GM19240 (cell line): ENCODE results near the gene ITLN2.
"Not testable (repeated sequence)": the region's sequence is repeated elsewhere in the genome, so short reads cannot be mapped to it uniquely, and the experiment has no call there.

ENCODE experiments used
- DNase-seq: peaks from one replicate; pipeline ENCODE4 v3.0.0; 2011; ENCODE audit warnings: low spot score; ENCODE audit not compliant: insufficient read length

Gene ITLN2

DNA sequence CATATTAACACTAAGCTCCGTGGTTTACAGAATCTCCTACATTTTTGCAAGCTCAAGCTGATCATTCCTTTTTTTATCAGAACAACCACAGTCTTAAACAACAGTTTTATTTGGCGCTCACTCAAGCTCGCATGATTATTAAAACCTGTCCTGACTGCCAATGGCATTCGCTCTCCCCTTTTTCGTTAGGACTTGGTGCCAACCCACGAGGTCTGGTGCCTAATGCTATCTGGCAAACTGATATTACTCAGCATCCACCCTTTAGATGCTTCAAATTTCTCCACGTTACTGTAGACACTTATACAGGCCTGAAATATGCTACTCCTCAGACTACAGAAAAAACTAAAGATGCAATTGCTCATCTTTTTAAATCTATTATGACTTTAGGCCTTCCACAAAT, 46.6 kb downstream of the ITLN2 start:
- no peak for DNase-seq

DNA sequence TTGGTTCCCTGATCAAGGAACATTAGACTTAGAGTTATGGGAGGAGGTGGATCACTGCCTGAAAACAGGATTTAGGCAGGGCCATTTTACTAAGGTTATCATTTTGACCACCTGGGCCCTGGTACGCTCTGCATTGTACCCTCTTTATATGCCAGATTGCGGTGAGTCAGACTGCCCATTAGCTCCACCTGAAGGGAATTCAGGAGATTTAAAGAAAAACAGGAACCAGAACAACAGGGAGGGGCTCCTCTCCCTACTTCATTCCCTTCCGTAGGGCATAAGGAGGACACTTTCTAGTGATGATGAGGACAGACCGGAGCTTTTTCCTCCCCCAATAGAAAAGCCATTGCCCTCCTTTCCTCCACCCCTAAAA, 49.0 kb downstream of the ITLN2 start:
- DNase-seq: no peak

DNA sequence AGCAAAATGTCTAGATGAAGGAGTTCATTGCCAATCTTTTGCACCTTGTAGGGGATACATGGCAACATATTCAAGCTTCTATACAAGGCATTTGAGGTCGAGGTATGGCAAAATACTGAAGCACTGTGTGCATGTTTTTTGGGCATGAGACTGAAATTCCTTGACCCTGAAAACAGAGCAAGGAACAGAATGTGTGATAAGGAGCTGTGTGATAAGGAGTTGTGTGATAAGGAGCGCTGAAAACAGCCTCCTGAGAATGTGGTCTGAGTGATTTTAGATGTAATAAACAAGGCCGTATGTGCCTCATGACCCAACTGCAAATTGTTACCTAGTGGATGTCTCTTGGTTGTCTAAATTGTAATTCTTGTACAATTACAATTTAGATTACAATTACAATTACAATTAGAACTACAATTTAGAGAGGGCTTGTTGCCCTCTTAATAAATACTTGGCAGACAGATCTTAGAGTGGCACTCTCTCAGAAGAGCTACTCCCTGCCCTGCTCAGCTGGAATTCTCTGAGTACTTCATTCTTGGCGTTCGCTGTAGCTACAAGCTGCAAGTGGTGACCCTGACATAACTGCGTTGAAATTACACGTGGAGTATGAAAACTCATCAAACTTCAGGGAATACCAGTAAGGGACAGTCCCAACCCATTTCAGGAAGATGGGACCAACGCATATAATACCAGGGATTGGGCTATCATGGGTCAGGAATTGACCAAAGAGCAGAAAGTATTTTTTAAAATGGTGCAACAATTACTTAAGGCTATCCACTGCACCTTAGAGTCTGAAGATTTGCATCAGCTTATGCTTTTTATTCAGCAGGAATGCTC, 49.6 kb downstream of the ITLN2 start:
- DNase-seq: no peak

DNA sequence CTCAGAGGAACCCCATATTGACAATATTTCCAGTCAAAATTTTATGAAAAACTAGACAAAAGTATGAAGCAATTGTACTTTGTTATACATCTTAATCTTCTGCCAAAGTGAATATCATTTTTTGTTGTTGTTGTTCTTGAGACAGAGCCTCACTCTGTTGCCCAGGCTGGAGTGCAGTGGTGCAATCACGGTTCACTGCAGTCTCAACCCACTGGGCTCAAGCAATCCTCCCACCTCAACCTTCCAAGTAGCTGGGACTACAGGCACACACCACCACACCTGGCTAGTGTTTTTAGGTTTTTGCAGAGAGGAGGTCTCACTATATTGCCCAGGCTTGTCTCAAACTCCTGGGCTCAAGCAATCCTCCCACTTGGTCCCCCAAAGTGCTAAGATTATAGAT, 52.4 kb downstream of the ITLN2 start:
- not testable (repeated sequence) for DNase-seq

DNA sequence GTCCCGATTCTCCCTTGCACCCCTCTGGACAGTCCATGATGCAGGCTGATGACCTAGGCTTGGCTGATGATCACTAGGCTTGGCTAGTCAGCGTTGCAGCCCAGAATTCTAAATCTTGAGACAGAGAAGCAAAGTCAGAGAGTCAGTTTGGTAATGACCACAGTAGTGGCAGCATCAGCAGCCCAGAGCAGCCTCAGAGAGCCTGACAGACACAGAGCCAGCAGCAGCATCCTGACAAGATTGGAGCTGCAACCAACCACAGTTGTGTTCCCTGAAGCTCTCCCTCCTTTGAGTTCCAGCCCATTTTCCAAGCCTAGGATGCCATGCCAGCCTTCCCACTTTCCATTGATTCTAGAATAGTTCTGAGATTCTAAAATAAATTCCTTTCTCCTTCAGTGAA, 52.8 kb downstream of the ITLN2 start:
- no peak for DNase-seq

DNA sequence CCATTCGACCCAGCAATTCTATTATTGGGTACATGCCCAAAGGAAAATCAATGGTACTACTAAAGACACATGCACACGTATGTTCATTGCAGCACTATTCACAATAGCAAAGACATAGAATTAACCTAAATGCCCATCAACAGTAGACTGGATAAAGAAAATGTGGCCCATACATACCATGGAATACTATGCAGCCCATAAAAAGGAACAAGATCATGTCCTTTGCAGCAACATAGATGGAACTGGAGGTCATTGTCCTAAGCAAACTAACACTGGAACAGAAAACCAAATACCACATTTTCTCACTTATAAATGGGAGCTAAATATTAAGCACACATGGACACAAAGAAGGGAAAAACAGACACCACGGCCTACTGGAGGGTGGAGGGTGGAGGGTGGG, 53.9 kb downstream of the ITLN2 start:
- not testable (repeated sequence) for DNase-seq
